Measurements from ENCODE around the gene REPIN1.

The REPIN1 gene

GRCh38 chr7:150396426-150396825, 27.8 kb downstream of the REPIN1 start:
- H3K27me3 ChIP-seq (ENCODE audit: control insufficient read depth, insufficient read depth, low read length), result no peaks in the 10 kb centered on the region
- H3K9me3 ChIP-seq (ENCODE audit: control insufficient read depth, low read length), result no peaks in the 10 kb centered on the region
- H3K36me3 ChIP-seq (ENCODE audit: control insufficient read depth, insufficient read depth, low read length), result no peaks in the 10 kb centered on the region
- H3K4me1 ChIP-seq (ENCODE audit: control insufficient read depth, insufficient read depth, low read length), result peaks cover 14% of the 10 kb centered on the region
- H3K9ac ChIP-seq (ENCODE audit: low read length), result no peak overlapping the region
- no peak overlapping the region for H3K4me3 ChIP-seq (ENCODE audit: low read length)

GRCh38 chr7:150396851-150397260, 28.2 kb downstream of the REPIN1 start:
- Histone ChIP-seq H3K27me3 (ENCODE audit: control insufficient read depth, insufficient read depth, low read length) (no peaks in the 10 kb centered on the region), H3K9me3 (ENCODE audit: control insufficient read depth, low read length) (no peaks in the 10 kb centered on the region), H3K4me3 (ENCODE audit: low read length) (no peak overlapping the region), H3K9ac (ENCODE audit: low read length) (no peak overlapping the region), H3K36me3 (ENCODE audit: control insufficient read depth, insufficient read depth, low read length) (no peaks in the 10 kb centered on the region), H3K4me1 (ENCODE audit: control insufficient read depth, insufficient read depth, low read length) (peaks cover 15% of the 10 kb centered on the region)

GRCh38 chr7:150397346-150398107, 28.9 kb downstream of the REPIN1 start:
- Histone ChIP-seq H3K36me3 (ENCODE audit: control insufficient read depth, insufficient read depth, low read length) (no peaks in the 10 kb centered on the region), H3K27me3 (ENCODE audit: control insufficient read depth, insufficient read depth, low read length) (no peaks in the 10 kb centered on the region), H3K4me3 (ENCODE audit: low read length) (no peak overlapping the region), H3K4me1 (ENCODE audit: control insufficient read depth, insufficient read depth, low read length) (peaks cover 19% of the 10 kb centered on the region), H3K9ac (ENCODE audit: low read length) (no peak overlapping the region), H3K9me3 (ENCODE audit: control insufficient read depth, low read length) (no peaks in the 10 kb centered on the region)

- H3K4me3 ChIP-seq (ENCODE audit: low read length), result no peak overlapping the region
- peaks cover 27% of the 10 kb centered on the region for H3K4me1 ChIP-seq (ENCODE audit: control insufficient read depth, insufficient read depth, low read length)
- H3K9me3 ChIP-seq (ENCODE audit: control insufficient read depth, low read length), result no peaks in the 10 kb centered on the region
- no peaks in the 10 kb centered on the region for H3K36me3 ChIP-seq (ENCODE audit: control insufficient read depth, insufficient read depth, low read length)
- H3K9ac ChIP-seq (ENCODE audit: low read length), result no peak overlapping the region
- no peaks in the 10 kb centered on the region for H3K27me3 ChIP-seq (ENCODE audit: control insufficient read depth, insufficient read depth, low read length)
These were observed 29.7 kb downstream of the REPIN1 start for GRCh38 chr7:150398108-150398964.

GRCh38 chr7:150398965-150399320, 30.3 kb downstream of the REPIN1 start:
- no peak overlapping the region for H3K4me3 ChIP-seq (ENCODE audit: low read length)
- no peaks in the 10 kb centered on the region for H3K27me3 ChIP-seq (ENCODE audit: control insufficient read depth, insufficient read depth, low read length)
- no peak overlapping the region for H3K9ac ChIP-seq (ENCODE audit: low read length)
- H3K4me1 ChIP-seq (ENCODE audit: control insufficient read depth, insufficient read depth, low read length), result peaks cover 33% of the 10 kb centered on the region
- H3K36me3 ChIP-seq (ENCODE audit: control insufficient read depth, insufficient read depth, low read length), result no peaks in the 10 kb centered on the region
- H3K9me3 ChIP-seq (ENCODE audit: control insufficient read depth, low read length), result no peaks in the 10 kb centered on the region

GRCh38 chr7:150399421-150400007, 30.9 kb downstream of the REPIN1 start:
- Histone ChIP-seq H3K9me3 (ENCODE audit: control insufficient read depth, low read length) (no peaks in the 10 kb centered on the region), H3K36me3 (ENCODE audit: control insufficient read depth, insufficient read depth, low read length) (no peaks in the 10 kb centered on the region), H3K4me3 (ENCODE audit: low read length) (no peak overlapping the region), H3K9ac (ENCODE audit: low read length) (no peak overlapping the region), H3K27me3 (ENCODE audit: control insufficient read depth, insufficient read depth, low read length) (no peaks in the 10 kb centered on the region), H3K4me1 (ENCODE audit: control insufficient read depth, insufficient read depth, low read length) (peaks cover 39% of the 10 kb centered on the region)

GRCh38 chr7:150400008-150400787, 31.6 kb downstream of the REPIN1 start:
- Histone ChIP-seq H3K9ac (ENCODE audit: low read length) (no peak overlapping the region), H3K9me3 (ENCODE audit: control insufficient read depth, low read length) (no peaks in the 10 kb centered on the region), H3K4me1 (ENCODE audit: control insufficient read depth, insufficient read depth, low read length) (peaks cover 43% of the 10 kb centered on the region), H3K4me3 (ENCODE audit: low read length) (no peak overlapping the region), H3K27me3 (ENCODE audit: control insufficient read depth, insufficient read depth, low read length) (no peaks in the 10 kb centered on the region), H3K36me3 (ENCODE audit: control insufficient read depth, insufficient read depth, low read length) (no peaks in the 10 kb centered on the region)

GRCh38 chr7:150400788-150401423, 32.3 kb downstream of the REPIN1 start:
- H3K36me3 ChIP-seq (ENCODE audit: control insufficient read depth, insufficient read depth, low read length), result no peaks in the 10 kb centered on the region
- H3K4me1 ChIP-seq (ENCODE audit: control insufficient read depth, insufficient read depth, low read length), result peaks cover 46% of the 10 kb centered on the region
- no peaks in the 10 kb centered on the region for H3K9me3 ChIP-seq (ENCODE audit: control insufficient read depth, low read length)
- no peaks in the 10 kb centered on the region for H3K27me3 ChIP-seq (ENCODE audit: control insufficient read depth, insufficient read depth, low read length)
- H3K9ac ChIP-seq (ENCODE audit: low read length), result no peak overlapping the region
- no peak overlapping the region for H3K4me3 ChIP-seq (ENCODE audit: low read length)

- Histone ChIP-seq H3K4me3 (ENCODE audit: low read length) (no peak overlapping the region), H3K36me3 (ENCODE audit: control insufficient read depth, insufficient read depth, low read length) (no peaks in the 10 kb centered on the region), H3K9ac (ENCODE audit: low read length) (no peak overlapping the region), H3K9me3 (ENCODE audit: control insufficient read depth, low read length) (no peaks in the 10 kb centered on the region), H3K27me3 (ENCODE audit: control insufficient read depth, insufficient read depth, low read length) (no peaks in the 10 kb centered on the region), H3K4me1 (ENCODE audit: control insufficient read depth, insufficient read depth, low read length) (peaks cover 51% of the 10 kb centered on the region)
These were observed 32.8 kb downstream of the REPIN1 start for GRCh38 chr7:150401424-150401790.

GRCh38 chr7:150401861-150402631, 33.4 kb downstream of the REPIN1 start:
- Histone ChIP-seq H3K4me3 (ENCODE audit: low read length) (no peak overlapping the region), H3K9ac (ENCODE audit: low read length) (no peak overlapping the region), H3K4me1 (ENCODE audit: control insufficient read depth, insufficient read depth, low read length) (peaks cover 58% of the 10 kb centered on the region), H3K36me3 (ENCODE audit: control insufficient read depth, insufficient read depth, low read length) (no peaks in the 10 kb centered on the region), H3K27me3 (ENCODE audit: control insufficient read depth, insufficient read depth, low read length) (no peaks in the 10 kb centered on the region), H3K9me3 (ENCODE audit: control insufficient read depth, low read length) (no peaks in the 10 kb centered on the region)

Measured in mucosa of stomach (tissue), 1 donor.